HG03342 (cell line): ENCODE measurements around the gene EXOC4.
"Not testable (repeated sequence)": the region's sequence is repeated elsewhere in the genome, so short reads cannot be mapped to it uniquely, and the experiment has no call there.

Experiments
- ATAC-seq: cut with Tn5 transposase; IDR thresholded peaks from one replicate; pipeline ENCODE4 v1.9.1; 2021; ENCODE audit warnings: mild to moderate bottlenecking, moderate library complexity; ENCODE audit not compliant: unreplicated experiment

Gene EXOC4

DNA sequence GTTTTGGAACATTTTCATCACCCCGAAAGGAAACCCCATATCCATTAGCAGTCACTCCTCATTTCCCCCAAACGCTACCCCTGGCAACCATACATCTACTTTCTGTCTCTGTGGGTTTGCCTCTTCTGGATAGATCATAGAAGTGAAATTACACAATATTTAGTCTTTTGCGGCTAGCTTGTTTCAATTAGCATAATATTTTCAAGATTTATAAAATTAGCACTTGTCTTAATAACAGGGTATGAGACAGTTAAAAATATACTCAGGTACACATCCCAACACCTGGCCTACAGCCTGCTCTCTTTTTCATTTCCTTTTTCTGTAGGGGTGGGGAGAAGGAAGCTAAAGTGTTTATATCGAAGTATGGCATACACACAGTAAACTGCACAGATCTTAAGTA lies 792.8 kb downstream of the EXOC4 start:
- ATAC-seq: no peak

GRCh38 chr7:134046594-134047128 lies 793.8 kb downstream of the EXOC4 start:
- no peak for ATAC-seq

DNA sequence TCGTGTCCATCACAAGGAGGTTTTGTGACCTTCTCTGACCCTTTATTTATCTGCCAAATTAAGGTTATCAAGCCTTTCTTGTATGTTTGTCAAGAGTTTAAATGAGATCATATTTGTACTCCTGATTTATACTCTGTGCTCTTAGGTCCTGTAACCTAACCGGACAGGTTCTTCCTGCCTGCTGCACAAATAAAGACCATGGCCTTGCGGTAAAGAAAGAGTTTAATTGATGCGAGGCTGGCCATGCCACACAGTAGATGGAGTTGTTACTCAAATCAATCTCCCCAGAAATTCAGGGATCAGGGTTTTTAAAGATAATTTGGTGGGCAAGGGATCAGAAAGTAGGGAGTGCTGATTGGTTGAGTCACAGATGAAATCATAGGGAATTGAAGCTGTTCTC lies 794.8 kb downstream of the EXOC4 start:
- no peak for ATAC-seq

GRCh38 chr7:134048166-134048565 lies 795.3 kb downstream of the EXOC4 start:
- no peak for ATAC-seq

- no peak for ATAC-seq
Measured at GRCh38 chr7:134051020-134051419, 798.1 kb downstream of the EXOC4 start.

- no peak for ATAC-seq
Measured at GRCh38 chr7:134056816-134057215, 803.9 kb downstream of the EXOC4 start.

- ATAC-seq: no peak
Measured at GRCh38 chr7:134058521-134058920, 805.6 kb downstream of the EXOC4 start.

- no peak for ATAC-seq
Measured at GRCh38 chr7:134058980-134059379, 806.1 kb downstream of the EXOC4 start.

- ATAC-seq: no peak
Measured at GRCh38 chr7:134059921-134060320, 807.0 kb downstream of the EXOC4 start.

- no peak for ATAC-seq
Measured at GRCh38 chr7:134060874-134061273, 808.0 kb downstream of the EXOC4 start.

GRCh38 chr7:134062460-134062859 lies 809.6 kb downstream of the EXOC4 start:
- no peak for ATAC-seq

- ATAC-seq: no peak
Measured at GRCh38 chr7:134065415-134065814, 812.5 kb downstream of the EXOC4 start.

DNA sequence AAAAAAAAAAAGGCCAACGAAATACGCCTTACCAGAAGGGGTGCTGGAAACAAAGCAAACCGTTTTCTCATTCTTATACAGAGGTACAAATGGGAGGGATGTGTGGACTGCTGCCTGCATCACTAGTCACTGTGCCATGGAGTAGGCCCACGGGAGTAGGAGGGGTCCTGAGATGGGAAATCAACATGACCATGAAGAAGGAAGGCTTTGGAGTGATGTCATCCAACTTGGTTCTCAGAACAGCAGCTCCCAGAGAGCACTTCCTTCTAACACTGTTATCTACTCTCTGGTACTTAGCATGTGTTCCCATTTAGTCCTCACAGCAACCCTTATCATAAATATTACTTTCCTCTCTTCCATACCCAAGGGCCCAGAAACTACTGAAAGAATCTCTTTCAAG lies 814.3 kb downstream of the EXOC4 start:
- ATAC-seq: no peak

DNA sequence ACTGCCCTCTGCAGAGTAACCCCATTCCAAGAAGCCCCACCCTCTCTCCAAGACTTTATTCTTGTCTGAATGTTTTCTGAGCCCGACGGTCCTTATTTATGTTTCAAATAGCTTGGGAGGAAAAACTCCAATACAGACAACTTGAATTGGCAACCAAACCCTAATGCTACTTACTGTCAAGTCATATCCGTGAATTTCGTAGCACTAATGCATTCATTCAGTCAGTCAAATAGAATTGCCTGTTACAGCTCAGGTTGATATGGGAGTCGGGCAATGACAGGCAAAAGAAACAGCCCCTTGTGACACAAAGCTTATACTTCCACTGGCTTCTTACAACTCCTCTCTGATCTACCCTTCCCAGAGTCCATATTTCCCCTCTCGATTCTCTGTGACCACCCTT lies 815.8 kb downstream of the EXOC4 start:
- ATAC-seq: no peak

DNA sequence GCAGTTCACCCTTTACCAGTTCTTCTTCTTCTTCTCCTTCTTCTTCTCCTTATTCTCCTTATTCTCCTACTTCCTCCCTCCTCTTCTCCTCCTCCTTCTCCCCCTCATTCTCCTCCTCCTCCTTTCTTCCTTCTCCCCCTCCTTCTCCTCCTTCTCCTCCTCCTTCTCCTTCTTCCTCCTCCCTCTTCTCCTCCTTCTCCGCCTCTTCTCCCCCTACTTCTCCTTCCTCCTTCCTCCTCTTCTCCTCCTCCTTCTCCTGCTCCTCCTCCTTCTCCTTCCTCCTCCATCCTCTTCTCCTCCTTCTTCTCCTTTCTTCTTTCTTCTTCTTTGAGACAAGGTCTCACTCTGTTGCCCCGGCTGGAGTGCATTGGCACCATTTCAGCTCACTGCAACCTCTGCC lies 816.3 kb downstream of the EXOC4 start:
- no peak for ATAC-seq

- ATAC-seq: no peak
Measured at GRCh38 chr7:134070673-134071072, 817.8 kb downstream of the EXOC4 start.

DNA sequence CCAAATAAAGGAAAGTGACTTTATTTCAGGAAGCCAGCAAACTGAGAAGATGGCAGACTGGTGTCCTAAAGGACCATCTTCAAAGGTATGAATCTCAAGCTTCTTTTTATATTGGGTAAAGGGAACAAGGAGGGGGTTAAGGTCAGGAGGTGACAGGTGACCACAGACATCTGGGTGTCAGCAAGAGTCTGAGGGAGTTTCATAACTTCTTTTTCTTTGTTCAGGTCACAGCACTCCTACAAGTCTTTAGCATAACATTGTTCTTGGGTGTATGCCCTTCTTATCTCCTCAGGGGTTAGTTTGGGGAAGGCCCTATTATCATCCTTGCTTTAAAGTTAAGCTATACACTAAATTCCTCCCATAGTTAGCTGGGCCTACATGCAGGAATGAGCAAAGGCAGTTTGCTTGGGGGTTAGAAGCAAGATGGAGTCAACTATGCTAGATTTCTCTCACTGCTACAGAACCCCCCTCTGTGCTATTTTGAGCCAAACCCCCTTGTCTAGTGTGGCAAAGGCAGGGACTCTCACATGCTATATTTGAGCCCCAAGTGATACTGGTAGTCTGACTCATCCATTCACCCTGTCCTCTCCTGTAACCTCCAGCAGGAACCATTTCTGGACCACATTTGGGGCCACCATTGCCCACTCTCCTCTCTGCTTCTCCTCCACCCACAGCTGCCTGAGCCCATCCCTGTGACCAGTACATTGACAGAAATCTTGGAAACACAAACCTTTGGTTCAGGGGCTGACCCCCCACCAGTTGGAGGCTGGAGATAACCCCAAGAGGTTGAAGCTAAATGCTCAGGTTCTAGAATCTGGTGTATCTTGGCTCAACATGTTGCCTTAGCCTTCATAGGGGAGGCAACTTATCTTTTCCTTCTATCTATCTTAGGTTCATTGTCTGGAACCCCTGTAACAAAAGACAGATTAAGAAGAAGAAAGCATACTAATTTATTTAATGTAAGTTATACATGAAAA lies 818.8 kb downstream of the EXOC4 start:
- peak; percentile 84 for ATAC-seq

DNA sequence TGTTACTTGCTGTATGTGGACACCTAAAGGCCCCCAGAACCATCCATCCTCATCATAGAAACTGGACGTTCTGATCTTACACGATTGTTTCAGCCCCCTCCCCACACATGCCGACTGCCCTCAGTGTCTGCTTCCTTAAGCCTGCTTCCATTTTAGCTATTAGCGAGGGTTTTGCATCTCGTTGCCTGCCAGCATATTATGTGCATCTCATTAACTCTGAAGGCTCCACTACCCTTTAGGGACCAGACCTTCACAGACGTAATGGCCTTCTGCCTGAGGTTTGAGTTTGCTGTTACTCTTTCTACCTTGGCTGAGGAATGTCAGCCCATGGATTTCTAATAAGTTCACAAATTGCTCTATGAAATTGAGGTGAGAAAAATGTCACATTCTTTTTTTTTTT lies 820.4 kb downstream of the EXOC4 start:
- no peak for ATAC-seq

DNA sequence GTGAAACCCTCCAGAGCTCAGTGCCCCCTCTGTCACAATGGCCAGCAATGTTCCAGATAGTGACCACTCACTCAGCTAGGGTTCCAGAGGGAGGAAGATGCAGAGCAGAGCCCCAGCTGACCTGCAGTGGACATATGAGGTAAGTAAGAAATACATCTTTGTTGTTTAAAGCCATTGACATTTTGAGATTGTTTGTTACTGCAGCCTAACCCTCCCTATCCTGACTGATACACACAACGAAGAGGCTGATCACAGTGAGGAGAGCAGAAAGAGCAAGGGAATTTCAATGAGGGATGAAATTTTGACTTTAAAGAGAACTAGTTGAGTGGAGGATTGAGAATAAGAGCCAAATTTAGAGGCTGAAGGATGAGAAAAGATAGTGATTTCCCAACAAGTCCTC lies 822.9 kb downstream of the EXOC4 start:
- no peak for ATAC-seq

DNA sequence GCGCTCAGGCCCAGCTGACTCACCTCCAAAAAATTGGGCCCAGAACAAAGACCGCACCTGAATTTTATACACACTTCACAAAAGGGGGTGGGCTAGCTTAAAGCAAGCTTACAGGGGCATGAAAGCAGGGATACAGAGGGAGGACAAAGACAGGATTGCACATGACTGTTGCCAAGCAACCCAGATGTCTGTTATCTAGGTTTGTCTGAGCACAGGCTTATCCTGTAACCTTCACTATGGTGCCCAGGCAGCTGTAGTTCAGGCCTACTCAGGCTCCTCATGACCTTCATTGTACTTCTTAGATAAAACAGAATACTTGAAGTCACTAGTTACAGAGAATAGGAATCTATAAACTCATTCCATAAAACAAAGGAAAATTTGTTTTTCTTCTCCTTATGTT lies 824.7 kb downstream of the EXOC4 start:
- ATAC-seq: not testable (repeated sequence)

- ATAC-seq: no peak
Measured at GRCh38 chr7:134078991-134079390, 826.1 kb downstream of the EXOC4 start.

DNA sequence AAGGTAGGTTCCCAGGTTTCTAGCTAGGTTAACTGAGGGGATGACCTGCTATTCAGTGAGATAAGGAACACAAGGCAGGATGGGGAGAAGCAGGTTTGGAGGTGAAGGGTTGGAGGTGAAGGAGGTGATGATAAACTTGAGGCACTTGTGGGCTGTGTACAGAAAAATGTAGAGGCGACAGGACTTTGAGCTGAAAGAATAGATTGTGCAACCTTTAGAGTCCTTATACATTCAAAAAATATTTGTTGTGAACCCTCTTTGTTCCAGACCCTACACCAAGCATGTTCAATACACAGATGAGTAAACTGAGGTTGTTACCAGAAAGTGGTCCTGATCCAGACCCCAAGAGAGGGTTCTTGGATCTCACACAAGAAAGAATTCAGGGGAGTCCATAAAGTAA lies 828.8 kb downstream of the EXOC4 start:
- no peak for ATAC-seq
